NOMO-1 treated with dmso at 0.1 percent for 144 hours (cell line): ENCODE results near the gene HAVCR2.

ENCODE experiments used
- DNase-seq: peaks from one replicate; lab custom pipeline; 2025; ENCODE audit not compliant: unreplicated experiment; lab: John Stamatoyannopoulos, UW

Gene HAVCR2

GRCh38 chr5:157046041-157046440 lies 62.8 kb downstream of the HAVCR2 start:
- DNase-seq = no peak

GRCh38 chr5:157045601-157046000 lies 63.2 kb downstream of the HAVCR2 start:
- DNase-seq = no peak

DNA sequence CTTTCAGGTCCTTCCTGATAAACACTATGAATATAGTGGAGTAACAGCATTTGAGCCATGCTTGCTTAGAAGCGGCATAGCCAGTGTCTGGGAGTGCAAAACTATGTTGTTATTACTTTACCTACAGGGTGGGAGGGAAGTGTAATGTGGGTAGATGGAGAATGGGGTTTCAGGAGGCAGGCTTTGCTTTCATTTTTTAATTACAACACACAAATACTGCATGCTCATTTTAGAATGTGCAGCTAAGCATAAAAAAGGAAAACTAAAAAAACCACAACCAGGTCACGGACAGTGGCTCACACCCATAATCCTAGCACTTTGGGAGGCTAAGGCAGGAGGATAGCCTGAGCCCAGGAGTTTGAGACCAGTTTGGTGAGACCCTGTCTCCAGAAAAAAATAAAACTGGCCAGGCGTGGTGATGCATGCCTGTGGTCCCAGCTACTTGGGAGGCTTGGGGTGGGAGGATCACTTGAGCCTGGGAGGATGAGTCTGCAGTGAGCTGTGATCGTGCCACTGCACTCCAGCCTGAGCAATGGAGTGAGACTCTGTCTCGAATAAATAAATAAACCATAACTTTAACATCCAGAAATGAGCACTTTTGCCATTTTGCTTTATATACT lies 70.2 kb downstream of the HAVCR2 start:
- DNase-seq = no peak
